ENCODE measurements around the gene NACC2.

DNA sequence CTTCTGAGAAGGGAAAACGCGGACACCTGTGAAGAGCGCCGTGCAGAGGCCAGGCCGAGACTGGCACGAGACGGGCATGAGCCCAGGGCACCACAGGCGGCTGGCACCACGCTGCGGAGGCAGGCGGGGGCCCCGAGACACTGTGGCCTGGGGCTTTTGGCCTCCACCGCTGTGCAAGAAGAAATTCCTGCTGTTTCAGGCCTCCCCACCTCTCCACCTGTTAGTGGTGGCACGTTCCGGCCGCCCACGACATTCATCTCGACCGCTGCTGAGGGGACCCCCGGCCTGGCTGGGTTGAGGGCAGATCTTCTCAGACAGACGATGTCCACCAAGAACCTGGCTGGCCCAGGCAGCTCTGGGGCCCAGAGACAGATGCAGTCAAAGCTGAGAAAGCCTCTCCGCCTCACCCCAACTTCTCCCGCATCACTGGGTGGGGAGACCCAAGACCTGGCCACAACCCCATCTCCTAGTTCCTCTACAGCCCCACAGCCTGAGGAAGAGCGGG is 11.5 kb downstream of the NACC2 start:
- TF ChIP-seq, protein P1, sequence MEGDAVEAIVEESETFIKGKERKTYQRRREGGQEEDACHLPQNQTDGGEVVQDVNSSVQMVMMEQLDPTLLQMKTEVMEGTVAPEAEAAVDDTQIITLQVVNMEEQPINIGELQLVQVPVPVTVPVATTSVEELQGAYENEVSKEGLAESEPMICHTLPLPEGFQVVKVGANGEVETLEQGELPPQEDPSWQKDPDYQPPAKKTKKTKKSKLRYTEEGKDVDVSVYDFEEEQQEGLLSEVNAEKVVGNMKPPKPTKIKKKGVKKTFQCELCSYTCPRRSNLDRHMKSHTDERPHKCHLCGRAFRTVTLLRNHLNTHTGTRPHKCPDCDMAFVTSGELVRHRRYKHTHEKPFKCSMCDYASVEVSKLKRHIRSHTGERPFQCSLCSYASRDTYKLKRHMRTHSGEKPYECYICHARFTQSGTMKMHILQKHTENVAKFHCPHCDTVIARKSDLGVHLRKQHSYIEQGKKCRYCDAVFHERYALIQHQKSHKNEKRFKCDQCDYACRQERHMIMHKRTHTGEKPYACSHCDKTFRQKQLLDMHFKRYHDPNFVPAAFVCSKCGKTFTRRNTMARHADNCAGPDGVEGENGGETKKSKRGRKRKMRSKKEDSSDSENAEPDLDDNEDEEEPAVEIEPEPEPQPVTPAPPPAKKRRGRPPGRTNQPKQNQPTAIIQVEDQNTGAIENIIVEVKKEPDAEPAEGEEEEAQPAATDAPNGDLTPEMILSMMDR (IDR thresholded peaks at IDR 0.05; ENCODE audit: control extremely low read depth in 1 of 3, insufficient read depth in 1 of 3, low read depth in 1 of 3, low read length in 3 of 3): no peak
- no peak for TF ChIP-seq SUZ12 (IDR thresholded peaks at IDR 0.05; ENCODE audit: low read length)
- TF ChIP-seq POLR2A (IDR thresholded peaks at IDR 0.05; ENCODE audit: control extremely low read depth in 1 of 2, low read depth in 2 of 2, low read length in 2 of 2): no peak
- TF ChIP-seq KDM5A (IDR thresholded peaks at IDR 0.05; ENCODE audit: low read length): no peak
- no peak for TF ChIP-seq TBP (IDR thresholded peaks at IDR 0.05; ENCODE audit: low read depth, low read length)
- TF ChIP-seq, protein P2, sequence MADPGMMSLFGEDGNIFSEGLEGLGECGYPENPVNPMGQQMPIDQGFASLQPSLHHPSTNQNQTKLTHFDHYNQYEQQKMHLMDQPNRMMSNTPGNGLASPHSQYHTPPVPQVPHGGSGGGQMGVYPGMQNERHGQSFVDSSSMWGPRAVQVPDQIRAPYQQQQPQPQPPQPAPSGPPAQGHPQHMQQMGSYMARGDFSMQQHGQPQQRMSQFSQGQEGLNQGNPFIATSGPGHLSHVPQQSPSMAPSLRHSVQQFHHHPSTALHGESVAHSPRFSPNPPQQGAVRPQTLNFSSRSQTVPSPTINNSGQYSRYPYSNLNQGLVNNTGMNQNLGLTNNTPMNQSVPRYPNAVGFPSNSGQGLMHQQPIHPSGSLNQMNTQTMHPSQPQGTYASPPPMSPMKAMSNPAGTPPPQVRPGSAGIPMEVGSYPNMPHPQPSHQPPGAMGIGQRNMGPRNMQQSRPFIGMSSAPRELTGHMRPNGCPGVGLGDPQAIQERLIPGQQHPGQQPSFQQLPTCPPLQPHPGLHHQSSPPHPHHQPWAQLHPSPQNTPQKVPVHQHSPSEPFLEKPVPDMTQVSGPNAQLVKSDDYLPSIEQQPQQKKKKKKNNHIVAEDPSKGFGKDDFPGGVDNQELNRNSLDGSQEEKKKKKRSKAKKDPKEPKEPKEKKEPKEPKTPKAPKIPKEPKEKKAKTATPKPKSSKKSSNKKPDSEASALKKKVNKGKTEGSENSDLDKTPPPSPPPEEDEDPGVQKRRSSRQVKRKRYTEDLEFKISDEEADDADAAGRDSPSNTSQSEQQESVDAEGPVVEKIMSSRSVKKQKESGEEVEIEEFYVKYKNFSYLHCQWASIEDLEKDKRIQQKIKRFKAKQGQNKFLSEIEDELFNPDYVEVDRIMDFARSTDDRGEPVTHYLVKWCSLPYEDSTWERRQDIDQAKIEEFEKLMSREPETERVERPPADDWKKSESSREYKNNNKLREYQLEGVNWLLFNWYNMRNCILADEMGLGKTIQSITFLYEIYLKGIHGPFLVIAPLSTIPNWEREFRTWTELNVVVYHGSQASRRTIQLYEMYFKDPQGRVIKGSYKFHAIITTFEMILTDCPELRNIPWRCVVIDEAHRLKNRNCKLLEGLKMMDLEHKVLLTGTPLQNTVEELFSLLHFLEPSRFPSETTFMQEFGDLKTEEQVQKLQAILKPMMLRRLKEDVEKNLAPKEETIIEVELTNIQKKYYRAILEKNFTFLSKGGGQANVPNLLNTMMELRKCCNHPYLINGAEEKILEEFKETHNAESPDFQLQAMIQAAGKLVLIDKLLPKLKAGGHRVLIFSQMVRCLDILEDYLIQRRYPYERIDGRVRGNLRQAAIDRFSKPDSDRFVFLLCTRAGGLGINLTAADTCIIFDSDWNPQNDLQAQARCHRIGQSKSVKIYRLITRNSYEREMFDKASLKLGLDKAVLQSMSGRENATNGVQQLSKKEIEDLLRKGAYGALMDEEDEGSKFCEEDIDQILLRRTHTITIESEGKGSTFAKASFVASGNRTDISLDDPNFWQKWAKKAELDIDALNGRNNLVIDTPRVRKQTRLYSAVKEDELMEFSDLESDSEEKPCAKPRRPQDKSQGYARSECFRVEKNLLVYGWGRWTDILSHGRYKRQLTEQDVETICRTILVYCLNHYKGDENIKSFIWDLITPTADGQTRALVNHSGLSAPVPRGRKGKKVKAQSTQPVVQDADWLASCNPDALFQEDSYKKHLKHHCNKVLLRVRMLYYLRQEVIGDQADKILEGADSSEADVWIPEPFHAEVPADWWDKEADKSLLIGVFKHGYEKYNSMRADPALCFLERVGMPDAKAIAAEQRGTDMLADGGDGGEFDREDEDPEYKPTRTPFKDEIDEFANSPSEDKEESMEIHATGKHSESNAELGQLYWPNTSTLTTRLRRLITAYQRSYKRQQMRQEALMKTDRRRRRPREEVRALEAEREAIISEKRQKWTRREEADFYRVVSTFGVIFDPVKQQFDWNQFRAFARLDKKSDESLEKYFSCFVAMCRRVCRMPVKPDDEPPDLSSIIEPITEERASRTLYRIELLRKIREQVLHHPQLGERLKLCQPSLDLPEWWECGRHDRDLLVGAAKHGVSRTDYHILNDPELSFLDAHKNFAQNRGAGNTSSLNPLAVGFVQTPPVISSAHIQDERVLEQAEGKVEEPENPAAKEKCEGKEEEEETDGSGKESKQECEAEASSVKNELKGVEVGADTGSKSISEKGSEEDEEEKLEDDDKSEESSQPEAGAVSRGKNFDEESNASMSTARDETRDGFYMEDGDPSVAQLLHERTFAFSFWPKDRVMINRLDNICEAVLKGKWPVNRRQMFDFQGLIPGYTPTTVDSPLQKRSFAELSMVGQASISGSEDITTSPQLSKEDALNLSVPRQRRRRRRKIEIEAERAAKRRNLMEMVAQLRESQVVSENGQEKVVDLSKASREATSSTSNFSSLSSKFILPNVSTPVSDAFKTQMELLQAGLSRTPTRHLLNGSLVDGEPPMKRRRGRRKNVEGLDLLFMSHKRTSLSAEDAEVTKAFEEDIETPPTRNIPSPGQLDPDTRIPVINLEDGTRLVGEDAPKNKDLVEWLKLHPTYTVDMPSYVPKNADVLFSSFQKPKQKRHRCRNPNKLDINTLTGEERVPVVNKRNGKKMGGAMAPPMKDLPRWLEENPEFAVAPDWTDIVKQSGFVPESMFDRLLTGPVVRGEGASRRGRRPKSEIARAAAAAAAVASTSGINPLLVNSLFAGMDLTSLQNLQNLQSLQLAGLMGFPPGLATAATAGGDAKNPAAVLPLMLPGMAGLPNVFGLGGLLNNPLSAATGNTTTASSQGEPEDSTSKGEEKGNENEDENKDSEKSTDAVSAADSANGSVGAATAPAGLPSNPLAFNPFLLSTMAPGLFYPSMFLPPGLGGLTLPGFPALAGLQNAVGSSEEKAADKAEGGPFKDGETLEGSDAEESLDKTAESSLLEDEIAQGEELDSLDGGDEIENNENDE (IDR thresholded peaks at IDR 0.05; ENCODE audit: insufficient replicate concordance, low read length): no peak
- TF ChIP-seq EP300 (IDR thresholded peaks at IDR 0.05; ENCODE audit: borderline replicate concordance in 1 of 2, low read depth in 2 of 2, low read length in 2 of 2): no peak
- TF ChIP-seq TAF1 (IDR thresholded peaks at IDR 0.05; ENCODE audit: low read depth, low read length): no peak
